GM10266 (cell line): ENCODE results near the gene PNPLA5.

Source experiments
- DNase-seq: peaks from one replicate; pipeline ENCODE4 v3.0.0; 2012; ENCODE audit errors: extremely low spot score
- TF ChIP-seq, protein P1 (sequence below): IDR thresholded peaks from 2 replicates; pipeline ENCODE4 v1.5.1; 2012; ENCODE audit warnings: mild to moderate bottlenecking, low read depth; ENCODE audit not compliant: control insufficient read depth, insufficient read depth; ENCODE audit errors: missing control alignments

Gene PNPLA5

GRCh38 chr22:43892183-43892894, 526 bp upstream of the PNPLA5 start:
- TF ChIP-seq, protein P1, sequence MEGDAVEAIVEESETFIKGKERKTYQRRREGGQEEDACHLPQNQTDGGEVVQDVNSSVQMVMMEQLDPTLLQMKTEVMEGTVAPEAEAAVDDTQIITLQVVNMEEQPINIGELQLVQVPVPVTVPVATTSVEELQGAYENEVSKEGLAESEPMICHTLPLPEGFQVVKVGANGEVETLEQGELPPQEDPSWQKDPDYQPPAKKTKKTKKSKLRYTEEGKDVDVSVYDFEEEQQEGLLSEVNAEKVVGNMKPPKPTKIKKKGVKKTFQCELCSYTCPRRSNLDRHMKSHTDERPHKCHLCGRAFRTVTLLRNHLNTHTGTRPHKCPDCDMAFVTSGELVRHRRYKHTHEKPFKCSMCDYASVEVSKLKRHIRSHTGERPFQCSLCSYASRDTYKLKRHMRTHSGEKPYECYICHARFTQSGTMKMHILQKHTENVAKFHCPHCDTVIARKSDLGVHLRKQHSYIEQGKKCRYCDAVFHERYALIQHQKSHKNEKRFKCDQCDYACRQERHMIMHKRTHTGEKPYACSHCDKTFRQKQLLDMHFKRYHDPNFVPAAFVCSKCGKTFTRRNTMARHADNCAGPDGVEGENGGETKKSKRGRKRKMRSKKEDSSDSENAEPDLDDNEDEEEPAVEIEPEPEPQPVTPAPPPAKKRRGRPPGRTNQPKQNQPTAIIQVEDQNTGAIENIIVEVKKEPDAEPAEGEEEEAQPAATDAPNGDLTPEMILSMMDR = no peak
- DNase-seq = no peak

DNA sequence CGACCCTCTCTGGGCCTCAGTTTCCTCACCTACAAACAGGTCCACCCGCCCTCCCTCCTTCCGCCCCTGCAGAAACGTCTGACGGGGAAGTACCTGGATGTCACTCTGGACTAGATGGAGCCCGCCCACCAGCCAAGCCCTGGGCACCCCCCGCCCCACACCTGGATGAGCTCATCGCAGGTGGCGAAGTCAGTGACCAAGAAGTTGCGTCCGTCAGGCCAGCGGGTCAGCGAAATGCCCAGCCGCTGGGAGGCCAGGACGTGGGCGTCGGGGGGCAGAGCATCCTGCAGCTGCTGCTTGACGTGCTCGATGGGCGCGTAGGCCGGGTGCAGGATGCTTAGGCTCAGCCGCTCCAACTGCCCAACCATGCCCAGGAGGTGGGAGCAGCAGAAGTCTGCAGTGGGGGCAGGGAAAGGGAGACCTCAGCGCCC, 897 bp downstream of the PNPLA5 start:
- TF ChIP-seq, protein P1 = no peak
- DNase-seq = no peak

GRCh38 chr22:43889860-43890253, 2.0 kb downstream of the PNPLA5 start:
- TF ChIP-seq, protein P1 = no peak
- no peak for DNase-seq

GRCh38 chr22:43889201-43889859, 2.5 kb downstream of the PNPLA5 start:
- TF ChIP-seq, protein P1 = no peak
- DNase-seq = no peak

DNA sequence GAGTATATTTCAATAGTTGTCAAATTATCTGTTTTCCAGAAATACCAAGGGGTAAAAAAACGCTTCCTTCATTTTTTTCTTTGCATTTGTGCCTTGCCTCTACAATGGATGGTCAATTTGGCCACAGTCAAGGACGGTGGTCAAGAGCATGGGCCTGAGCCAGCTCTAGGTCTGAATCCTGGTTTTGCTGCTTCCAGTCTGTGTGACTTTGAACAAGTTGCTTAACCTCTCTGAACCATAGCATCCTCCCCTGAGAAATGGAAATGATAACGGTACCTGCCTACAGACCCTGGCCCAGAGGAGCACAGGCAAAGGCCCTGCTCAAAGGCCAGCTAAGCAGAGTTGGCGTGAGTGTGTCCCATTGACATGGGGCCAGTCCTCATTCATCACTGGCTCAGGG, 3.1 kb downstream of the PNPLA5 start:
- no peak for DNase-seq
- TF ChIP-seq, protein P1 = no peak

- TF ChIP-seq, protein P1 = no peak
- no peak for DNase-seq
Observed at GRCh38 chr22:43887391-43887790, 4.4 kb downstream of the PNPLA5 start.

DNA sequence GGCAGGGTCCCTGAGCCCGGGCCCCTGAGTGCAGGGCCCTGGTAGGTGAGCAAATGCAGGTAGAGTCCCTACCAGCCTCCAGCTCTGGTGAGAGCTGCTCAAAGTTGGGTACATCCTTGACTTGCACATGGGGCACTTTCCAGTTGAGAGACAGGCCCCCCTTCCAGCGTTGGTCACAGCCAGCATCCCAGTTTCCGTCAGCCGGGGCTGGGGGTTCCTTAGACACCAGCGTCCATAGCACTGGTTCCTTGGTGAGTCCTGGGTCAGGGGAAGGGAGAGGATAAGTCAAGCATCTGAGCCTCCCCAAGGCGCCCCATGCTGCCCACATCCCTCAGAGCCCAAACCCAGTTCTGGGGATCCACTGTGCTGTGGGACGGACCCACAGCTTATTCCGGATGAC, 5.6 kb downstream of the PNPLA5 start:
- TF ChIP-seq, protein P1 = no peak
- no peak for DNase-seq
